Measurements from ENCODE around the gene IL4I1.

IL4I1 gene

DNA sequence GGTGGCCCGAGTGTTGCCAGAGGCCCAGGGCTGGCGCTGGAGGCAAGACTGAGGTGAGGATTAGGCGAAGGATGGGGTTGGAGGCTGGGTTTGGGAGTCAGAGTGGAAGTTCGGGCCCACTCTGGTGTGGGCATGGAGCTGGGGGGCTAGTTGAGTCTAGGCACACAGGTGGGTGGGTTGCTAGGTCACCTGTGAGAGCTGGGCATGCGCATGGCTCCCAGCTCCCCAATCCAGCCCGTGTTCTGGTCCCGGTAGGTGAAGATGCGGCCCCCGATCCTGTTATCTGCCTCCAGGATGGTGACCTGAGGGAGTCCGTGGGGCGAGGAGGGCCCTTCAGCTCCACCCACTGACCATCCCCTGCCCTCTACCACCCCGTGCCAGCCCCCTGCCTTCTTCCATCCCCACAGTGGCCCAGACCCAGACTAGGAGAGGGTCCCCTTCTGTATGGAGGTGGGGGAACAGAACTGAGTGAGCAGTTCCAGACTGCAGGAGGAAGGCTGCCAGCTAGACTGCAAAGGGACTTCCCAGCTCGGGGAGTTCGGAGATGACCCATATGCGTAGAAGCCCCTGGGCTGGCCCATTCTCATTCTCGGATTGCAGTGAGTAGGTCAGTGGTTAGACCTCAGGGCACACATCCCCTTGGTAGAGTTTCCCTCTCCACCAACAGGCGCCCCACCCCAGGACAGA lies 1.7 kb downstream of the IL4I1 start:
- peak; percentile 71 for DNase-seq (ENCODE audit: low spot score)
- TF ChIP-seq, protein P1, sequence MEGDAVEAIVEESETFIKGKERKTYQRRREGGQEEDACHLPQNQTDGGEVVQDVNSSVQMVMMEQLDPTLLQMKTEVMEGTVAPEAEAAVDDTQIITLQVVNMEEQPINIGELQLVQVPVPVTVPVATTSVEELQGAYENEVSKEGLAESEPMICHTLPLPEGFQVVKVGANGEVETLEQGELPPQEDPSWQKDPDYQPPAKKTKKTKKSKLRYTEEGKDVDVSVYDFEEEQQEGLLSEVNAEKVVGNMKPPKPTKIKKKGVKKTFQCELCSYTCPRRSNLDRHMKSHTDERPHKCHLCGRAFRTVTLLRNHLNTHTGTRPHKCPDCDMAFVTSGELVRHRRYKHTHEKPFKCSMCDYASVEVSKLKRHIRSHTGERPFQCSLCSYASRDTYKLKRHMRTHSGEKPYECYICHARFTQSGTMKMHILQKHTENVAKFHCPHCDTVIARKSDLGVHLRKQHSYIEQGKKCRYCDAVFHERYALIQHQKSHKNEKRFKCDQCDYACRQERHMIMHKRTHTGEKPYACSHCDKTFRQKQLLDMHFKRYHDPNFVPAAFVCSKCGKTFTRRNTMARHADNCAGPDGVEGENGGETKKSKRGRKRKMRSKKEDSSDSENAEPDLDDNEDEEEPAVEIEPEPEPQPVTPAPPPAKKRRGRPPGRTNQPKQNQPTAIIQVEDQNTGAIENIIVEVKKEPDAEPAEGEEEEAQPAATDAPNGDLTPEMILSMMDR (IDR thresholded peaks at IDR 0.05; ENCODE audit: borderline replicate concordance, control extremely low read depth, extremely low read depth, insufficient read depth, missing control alignments) = no peak
- in situ Hi-C loops (cut with MboI; ENCODE audit: low sequenced_read_pairs, unreplicated experiment) = no loop called here

DNA sequence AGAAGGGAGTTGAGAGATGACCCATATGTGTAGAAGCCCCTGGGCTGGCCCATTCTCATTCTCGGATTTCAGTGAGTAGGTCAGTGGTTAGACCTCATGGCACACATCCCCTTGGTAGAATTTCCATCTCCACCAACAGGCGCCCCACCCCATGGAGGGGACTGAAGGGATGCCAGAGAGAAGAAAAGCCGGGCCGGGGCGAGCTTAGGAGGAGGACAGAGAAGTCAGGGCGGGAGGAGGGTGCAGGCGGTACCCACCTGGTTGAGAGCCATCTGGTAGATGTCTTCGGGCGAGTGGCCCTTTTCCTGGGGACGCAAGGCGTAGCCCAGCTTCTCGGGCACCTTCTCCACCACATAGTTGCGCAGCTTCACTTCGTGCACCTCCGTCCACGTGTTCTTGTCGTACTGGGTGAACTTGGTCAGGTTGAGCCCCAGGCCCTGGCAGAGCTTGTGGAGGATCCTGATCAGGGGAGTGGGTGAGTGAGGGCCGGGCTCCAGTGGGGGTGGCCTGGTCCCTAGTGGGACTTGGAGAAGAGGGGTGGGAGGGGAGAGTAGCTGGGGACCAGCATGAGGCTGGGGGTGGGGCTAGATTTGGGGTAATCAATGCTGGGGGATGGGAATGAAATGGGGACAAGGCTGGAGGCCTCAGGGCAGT lies 2.5 kb downstream of the IL4I1 start:
- TF ChIP-seq, protein P1 (IDR thresholded peaks at IDR 0.05; ENCODE audit: borderline replicate concordance, control extremely low read depth, extremely low read depth, insufficient read depth, missing control alignments) = no peak
- no peak for DNase-seq (ENCODE audit: low spot score)
- in situ Hi-C loops (cut with MboI; ENCODE audit: low sequenced_read_pairs, unreplicated experiment) = no loop called here

DNA sequence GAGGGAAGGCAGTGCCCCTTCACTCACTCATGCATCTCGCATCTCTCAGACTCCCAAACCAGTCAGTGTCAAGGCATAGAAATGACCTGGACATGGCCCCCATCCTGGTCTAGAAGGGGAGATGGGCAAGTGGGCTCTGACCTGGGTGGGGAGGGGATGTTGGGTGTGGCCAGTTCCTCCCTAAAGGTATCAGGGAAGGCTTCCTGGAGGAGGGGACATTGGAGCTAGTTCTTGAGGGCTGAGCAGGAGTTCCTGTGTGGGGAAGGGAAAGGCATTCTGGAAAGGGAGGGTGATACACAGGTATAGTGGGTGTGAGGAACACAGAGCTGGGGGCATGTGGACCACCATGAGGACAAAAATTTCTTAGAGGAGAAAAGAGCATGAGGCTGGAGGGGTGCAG lies 4.0 kb downstream of the IL4I1 start:
- in situ Hi-C loops (cut with MboI; ENCODE audit: low sequenced_read_pairs, unreplicated experiment) = no loop called here
- no peak for DNase-seq (ENCODE audit: low spot score)
- TF ChIP-seq, protein P1 (IDR thresholded peaks at IDR 0.05; ENCODE audit: borderline replicate concordance, control extremely low read depth, extremely low read depth, insufficient read depth, missing control alignments) = no peak

DNA sequence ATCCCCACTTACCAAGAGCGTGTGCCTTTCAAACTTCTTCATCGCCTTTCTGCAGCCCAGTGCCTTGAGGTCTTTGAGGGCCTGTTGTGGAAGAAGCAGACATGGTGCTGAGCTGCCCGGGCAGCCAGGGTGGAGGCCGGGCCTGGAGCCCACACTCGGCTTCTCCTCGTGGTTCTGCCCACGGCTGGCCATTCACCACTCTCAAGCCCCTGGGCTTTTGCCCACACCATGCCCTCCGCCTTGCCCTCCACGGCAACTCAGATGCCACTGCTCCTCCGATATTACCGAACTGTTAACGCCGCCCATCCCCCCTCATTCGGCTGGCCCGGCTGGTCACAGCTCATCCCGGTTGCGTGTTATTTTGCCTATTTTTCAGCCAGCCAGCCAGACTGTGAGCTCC lies 5.3 kb downstream of the IL4I1 start:
- no peak for DNase-seq (ENCODE audit: low spot score)
- TF ChIP-seq, protein P1 (IDR thresholded peaks at IDR 0.05; ENCODE audit: borderline replicate concordance, control extremely low read depth, extremely low read depth, insufficient read depth, missing control alignments) = no peak
- in situ Hi-C loops (cut with MboI; ENCODE audit: low sequenced_read_pairs, unreplicated experiment) = no loop called here

DNA sequence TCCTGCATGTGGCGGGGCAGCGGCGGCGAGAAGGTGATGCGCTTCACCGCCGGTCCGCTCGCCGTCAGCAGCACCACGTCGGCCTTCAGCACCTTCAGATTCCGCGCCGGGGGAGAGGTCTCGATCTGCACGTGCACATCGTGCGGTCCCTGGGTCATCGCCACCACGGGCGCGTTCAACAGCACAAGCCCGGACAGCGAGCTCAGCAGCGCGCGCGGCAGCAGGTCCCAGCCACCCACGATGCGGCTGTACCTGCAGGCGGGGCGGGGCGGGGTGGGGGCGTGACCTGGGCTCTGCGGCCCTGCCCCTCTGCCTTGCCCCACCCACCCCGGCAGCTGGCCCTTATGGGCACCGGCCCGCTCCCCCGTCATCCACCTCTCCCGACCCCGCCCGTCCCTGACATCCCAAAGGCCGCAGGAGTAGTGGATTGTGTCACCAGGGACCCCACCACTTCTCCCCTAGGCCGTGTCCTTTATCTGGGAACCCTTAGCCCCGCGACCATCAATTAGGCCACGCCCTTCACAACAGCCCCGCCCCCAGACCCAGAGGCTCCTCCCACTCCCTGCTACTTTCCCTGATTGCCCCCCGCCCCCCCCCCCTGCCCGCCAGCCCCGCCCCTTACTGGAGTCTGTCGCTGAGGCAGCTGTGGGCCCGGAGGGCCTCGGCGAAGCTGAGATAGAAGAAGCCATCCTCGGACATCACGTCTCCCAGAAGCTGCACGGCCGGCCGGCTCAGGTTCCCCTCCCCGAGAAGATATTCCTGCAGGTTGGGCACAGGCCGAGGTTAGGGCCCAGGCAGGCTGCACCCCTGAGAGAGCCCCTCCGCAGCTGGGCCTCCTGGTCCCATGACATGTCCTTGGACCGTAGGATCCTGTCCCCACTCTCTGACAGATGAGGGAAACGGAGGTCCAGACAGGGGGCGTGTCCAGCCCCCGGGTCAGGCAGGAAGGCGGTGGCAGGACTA lies 6.1 kb downstream of the IL4I1 start:
- peak; percentile 85 for DNase-seq (ENCODE audit: low spot score)
- in situ Hi-C loops (cut with MboI; ENCODE audit: low sequenced_read_pairs, unreplicated experiment) = no loop called here
- TF ChIP-seq, protein P1 (IDR thresholded peaks at IDR 0.05; ENCODE audit: borderline replicate concordance, control extremely low read depth, extremely low read depth, insufficient read depth, missing control alignments) = no peak

DNA sequence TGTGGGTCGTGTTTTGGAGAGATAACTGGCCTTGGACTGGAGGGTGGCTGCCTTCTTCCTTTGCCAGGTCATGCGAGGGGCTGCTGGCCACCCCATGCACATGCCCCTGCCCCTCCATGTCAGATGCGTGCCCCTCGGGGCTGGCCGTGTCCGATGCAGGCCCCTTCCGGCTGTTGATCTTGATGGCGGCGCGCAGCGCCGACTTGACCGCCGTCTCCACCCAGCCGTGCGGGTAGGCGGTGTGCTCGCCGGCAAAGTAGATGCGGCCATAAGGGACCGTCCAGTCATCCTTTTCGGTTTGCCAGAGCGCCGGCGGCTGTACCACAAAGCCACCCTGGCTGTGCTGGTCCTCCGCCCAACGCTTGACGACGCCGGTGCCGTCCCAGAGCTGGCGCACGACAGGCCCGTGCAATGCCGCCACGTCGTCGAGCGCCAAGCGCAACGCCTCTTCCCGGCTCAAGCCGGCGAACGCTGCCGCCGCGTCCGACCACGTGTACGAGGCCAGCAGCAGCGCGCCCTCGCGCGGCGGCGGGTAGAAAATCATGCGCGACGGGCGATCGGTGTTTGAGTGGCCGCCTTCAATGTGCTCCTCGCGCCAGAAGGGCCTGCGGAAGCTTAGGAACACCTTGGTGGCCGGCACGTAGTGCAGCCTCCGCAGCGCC lies 6.9 kb downstream of the IL4I1 start:
- TF ChIP-seq, protein P1 (IDR thresholded peaks at IDR 0.05; ENCODE audit: borderline replicate concordance, control extremely low read depth, extremely low read depth, insufficient read depth, missing control alignments) = peak; percentile 92
- in situ Hi-C loops (cut with MboI; ENCODE audit: low sequenced_read_pairs, unreplicated experiment) = no loop called here
- peak; percentile 72 for DNase-seq (ENCODE audit: low spot score)
